ENCODE measurements around the gene CACNA1G.

The CACNA1G gene

DNA sequence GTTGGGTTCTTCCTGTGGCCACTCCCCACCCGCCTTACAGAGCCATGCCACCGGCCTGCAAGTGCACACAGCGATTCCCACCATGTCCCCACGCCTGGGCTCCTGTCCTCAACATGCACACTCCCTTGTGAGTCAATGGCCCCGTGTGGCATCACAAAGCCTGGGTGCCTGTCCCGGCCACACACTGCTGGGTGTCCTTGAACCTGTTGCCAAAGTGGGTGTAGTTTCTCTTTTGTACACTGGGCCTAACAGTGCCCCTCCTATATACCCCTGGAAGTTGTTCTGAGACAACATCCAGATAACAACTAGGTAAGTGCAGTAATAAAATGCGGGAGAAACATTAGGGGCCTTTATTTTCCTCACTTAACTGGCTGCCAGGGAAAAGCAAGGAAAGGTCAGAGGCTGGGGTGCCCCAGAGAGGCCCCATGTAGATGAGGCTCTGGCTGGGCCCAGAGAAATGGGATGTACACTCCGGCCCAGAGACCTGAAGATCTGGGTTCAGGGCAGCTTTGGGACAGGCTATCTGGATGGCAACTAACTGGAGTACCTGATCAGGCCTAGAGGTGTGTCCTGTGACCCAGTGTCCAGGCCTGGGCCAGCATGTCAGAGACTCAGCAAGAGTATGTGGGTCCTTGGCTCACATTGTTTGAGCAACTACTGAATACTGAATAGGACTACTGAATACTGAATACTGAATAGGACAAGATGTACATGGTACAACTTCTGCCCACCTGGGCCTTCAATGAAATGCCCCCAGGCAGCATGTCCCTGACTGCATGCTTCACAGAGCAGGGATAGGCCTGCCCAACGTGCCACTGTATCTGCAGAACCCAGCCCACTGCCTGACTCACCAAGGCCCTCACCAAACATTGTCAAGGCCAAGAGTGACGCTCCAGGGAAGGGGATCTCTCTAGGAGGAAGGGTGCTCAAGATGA lies 82.5 kb downstream of the CACNA1G start:
- no peak for DNase-seq (ENCODE audit: extremely low read depth in 1 of 2, low read depth in 1 of 2)

DNA sequence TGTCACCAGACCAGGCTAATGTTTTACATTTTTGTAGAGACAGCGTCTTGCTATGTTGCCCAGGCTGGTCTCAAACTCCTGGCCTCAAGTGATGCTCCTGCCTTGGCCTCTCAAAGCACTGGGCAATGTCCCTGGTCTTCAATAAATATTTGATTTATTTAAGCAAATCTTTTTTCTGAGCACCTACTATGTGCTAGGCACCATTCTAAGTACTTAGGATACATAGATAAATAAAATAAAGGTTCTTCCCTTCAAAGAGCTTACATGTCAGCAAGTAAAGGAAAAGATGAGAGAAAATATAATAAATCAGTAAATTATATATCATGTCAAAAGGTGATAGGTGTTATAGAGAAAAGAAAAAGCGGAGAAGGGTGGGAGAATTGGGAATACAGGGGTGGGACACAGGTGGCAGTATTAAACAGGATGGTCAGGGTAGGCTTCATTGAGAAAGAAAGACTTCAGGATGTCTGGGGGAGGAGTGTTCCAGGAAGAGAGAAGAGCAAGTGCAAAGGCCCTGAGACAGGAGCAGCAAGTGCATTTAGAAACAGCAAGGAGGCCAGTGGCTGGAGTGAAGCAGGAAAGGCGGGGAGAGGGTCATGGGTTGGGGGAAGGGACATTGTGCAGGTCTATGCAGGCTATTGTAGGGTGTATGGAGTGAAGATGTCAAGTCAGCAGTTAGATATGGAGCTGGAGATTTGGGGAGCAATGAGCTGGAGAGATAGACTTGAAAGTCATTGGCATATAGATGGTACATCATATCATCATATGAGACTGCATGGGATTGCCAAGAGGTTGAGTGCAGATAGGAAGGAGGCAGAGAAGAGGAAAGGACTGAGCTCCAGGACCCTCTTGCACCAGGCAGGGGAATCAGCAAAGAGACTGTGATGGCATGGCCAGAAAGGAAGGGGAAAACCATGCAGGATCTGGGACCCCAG lies 85.5 kb downstream of the CACNA1G start:
- no peak for DNase-seq (ENCODE audit: extremely low read depth in 1 of 2, low read depth in 1 of 2)

DNA sequence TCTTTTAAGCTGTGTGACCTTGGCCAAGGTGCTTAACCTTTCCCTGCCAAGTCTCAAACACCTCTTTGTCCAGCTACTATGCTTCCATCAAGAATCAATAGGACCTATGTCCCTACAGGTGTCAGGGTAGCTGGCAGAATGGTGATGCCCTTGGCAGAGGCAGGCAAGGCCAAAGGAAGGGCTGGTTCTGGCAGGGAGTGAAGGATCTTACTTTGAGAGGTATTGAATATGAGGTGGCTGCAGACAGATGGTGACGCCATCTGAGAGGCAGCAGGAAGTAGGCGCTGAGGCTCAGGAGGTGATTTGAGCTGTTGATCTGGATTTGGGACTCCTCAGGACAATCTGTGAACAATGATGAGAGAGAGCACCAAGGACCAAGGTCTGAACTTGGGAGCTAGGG lies 86.7 kb downstream of the CACNA1G start:
- no peak for DNase-seq (ENCODE audit: extremely low read depth in 1 of 2, low read depth in 1 of 2)

DNA sequence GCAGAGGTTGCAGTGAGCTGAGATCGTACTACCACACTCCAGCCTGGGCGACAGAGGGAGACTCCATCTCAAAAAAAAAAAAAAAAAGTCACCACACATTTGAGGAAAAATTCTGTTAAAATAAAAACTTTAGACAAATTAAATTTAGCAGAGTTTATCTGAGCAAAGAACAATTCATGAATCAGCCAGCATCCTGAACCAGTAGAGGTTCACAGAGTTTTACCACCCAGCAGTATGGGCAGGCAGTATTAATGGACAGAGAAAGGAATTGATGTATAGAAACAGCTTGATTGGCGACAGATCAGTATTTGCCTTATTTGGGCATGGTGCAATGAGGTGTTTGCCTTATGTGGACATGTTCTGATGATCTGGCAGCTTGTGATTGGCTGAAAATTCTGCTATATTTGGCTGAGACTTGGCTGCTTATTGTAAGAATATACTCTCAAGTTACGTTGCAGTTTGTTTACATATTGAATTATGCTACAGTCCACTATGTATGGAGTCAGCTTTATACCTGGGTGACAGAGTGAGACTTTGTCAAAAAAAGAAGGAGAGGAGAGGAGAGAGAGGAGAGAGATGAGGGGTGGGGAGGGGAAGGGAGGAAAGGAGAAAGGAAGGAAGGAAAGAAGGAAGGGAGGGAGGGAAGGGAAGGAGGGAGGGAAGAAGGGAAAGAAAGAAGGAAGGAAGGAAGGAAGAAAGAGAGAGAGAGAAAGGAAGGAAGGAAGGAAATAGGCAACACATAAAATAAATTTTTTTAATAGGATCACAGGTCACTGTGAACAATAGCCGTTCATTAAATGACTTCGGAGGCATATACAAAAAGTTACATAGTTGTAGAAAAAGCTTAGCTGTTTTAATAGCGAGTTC lies 88.8 kb downstream of the CACNA1G start:
- no peak for DNase-seq (ENCODE audit: extremely low read depth in 1 of 2, low read depth in 1 of 2)

DNA sequence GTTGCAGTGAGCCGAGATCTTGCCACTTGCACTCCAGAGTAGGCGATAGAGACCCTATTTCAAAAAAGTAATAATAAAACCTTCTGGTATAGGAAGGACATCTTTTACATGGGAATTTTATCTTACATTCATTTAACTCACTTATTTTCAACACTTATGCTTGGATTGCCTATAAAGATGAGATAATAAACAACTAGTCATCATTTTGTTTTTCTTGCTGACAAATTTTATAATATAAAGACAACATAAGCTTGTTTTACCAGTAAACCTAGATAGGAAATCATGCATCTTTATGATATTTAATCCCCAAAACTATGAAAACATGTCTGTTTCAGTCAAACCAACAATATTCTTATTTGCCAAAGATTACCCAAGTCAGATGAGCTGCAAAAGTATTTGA lies 91.1 kb downstream of the CACNA1G start:
- no peak for DNase-seq (ENCODE audit: extremely low read depth in 1 of 2, low read depth in 1 of 2)

DNA sequence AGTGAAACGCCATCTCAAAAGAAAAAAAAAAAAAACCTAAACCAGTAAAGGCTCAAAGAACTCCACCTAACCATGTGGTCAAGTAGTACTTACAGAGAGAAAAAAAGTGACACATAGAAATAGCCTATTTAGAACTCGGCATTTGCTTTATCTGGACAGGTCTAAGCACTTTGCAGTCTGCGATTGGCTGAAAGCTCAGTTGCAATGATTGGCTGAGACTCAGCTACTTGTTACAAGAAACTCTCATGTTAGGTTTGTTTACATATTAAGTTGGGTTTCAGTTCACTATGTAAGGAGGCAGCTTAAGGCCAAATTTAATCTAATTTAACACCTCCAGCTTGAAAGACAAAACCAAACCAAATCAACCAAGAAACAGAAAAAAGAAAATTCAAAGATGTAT lies 93.2 kb downstream of the CACNA1G start:
- DNase-seq (ENCODE audit: extremely low read depth in 1 of 2, low read depth in 1 of 2): no peak

DNA sequence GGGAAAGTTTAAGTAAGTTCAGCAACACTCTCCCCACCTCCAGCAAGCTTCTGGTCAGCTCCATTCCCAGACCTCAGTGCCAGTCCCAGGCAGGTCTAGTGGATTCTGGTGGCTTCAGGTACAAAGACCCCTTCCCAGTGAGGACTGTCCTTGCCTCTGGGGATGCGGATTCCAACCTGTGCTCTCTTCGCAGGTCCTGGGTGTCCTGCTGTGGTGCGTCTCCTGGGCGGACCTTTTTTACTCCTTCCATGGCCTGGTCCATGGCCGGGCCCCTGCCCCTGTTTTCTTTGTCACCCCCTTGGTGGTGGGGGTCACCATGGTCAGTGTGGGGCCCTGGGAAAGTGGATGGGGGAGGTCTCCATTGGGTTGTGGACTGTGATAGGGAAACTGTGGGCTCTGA lies 96.0 kb downstream of the CACNA1G start:
- DNase-seq (ENCODE audit: extremely low read depth in 1 of 2, low read depth in 1 of 2): no peak

DNA sequence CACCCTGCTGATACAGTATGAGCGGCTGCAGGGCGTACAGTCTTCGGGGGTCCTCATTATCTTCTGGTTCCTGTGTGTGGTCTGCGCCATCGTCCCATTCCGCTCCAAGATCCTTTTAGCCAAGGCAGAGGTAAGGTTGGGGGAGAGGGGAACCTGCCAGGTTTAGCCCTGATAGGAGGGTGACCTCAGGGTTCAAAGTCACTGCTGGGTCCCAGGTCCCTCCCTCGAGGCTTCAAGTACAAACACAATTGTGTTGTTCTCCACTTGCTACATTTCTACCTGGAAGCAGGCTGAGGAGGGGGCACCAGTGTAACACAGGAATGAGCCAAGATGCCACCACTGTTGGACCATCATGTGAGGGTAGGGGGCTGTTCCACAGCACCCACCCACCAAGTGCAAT lies 96.5 kb downstream of the CACNA1G start:
- DNase-seq (ENCODE audit: extremely low read depth in 1 of 2, low read depth in 1 of 2): no peak

DNA sequence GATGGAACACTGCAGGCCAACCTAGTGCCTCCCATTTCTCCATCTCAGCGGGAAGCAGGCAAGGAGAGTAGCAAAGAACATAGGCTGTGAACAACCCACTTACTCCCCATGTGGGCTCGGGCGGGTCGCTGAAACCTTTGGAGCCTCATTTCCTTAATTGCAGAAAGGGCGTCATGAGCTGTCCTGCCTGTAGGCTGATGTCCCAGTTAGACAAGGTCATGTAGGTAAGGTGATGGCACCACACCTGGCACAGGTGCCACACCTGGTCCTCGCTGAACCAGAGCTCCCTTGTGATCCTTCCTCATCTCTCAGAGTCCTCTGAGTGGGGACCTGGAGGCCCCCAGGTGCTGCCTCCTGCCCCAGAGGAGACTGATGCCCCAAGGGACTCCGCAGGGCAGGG lies 97.1 kb downstream of the CACNA1G start:
- no peak for DNase-seq (ENCODE audit: extremely low read depth in 1 of 2, low read depth in 1 of 2)

DNA sequence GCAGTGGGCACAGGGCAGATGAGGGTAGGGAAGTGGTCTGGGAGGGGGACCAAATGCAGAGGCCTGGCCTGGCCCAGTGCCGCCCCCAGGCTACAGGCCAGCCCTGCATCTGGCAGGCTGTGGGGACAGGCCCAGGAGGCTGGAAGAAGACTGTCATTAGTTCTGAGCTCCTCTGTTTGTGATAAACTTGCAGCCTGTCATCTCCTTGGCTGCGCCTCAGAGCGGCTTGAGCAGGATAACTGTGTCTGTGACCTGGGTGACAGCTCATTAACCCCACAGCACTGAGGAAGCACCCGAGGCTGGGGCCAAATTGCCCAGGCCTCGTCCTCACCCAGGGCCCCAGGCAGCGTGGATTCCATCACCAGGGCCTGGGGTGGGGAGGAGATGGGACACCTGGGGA lies 98.1 kb downstream of the CACNA1G start:
- no peak for DNase-seq (ENCODE audit: extremely low read depth in 1 of 2, low read depth in 1 of 2)

DNA sequence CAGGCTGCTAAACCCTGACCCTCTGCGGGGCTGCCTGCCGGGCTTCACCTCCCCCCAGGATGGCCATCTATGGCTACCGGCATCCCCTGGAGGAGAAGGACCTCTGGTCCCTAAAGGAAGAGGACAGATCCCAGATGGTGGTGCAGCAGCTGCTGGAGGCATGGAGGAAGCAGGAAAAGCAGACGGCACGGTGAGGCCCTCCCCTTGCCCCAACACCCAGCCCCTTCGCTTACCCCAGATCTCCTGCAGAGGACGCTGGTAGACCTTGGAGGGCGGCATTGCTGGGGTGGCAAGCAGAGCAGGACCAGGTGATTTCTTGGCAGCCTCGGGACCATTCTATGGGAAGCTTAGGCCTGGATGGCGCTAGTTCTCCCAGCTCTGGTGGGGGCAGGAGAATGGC lies 98.7 kb downstream of the CACNA1G start:
- no peak for DNase-seq (ENCODE audit: extremely low read depth in 1 of 2, low read depth in 1 of 2)

DNA sequence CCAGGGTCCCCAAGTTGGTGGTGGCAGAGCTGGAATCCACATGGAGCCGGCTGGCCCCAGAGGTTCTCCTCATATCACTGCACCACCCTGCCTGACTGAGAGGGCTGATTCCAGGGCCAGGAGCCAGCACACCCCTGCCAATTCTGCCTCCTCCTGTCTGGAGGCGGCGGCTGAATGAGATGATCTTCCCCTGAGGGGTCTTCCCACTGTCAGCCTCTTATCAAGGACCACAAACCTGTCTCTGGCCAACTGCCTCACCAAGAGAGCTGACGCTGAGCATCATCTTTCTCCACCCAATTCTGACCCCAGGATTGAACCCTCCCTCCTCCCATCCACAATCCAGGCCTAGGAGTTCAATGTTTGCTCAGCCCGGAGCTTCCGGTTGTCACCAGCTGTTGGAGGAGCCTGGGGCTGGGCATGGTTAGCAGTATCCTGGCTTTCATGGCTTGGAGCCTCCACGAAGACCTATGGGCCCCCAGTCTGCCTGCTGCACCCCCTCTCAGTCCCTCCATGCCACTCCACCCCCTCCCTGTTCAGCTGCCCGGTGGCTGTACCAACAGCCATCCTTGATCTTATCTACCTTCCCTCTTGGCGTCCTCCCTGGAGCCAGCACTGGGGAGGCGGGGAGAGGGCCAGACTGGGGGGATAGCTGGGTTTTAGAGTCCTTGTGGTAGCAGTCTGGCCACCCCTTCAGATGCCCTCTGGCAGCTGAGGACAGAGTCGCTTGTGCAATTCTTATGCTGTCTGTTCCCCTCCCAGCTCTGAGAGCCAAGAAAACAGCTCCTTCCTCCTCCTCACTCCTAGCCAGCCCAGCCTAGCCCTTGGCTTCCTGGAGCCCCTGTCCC lies 99.7 kb downstream of the CACNA1G start:
- no peak for DNase-seq (ENCODE audit: extremely low read depth in 1 of 2, low read depth in 1 of 2)

DNA sequence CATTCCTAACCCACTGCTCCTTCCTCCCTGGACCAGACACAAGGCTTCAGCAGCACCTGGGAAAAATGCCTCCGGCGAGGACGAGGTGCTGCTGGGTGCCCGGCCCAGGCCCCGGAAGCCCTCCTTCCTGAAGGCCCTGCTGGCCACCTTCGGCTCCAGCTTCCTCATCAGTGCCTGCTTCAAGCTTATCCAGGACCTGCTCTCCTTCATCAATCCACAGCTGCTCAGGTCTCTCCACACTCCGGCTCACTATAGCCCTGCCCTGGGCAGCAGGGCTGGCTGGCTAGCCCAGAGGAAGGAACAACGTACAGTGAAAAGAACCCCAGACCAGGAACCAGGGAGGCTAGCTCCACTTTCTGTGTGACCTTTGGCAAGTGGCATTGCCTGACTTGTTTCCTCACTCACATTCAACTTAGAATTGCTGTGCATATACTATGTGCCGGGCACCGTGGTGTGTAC lies 100.4 kb downstream of the CACNA1G start:
- no peak for DNase-seq (ENCODE audit: extremely low read depth in 1 of 2, low read depth in 1 of 2)

DNA sequence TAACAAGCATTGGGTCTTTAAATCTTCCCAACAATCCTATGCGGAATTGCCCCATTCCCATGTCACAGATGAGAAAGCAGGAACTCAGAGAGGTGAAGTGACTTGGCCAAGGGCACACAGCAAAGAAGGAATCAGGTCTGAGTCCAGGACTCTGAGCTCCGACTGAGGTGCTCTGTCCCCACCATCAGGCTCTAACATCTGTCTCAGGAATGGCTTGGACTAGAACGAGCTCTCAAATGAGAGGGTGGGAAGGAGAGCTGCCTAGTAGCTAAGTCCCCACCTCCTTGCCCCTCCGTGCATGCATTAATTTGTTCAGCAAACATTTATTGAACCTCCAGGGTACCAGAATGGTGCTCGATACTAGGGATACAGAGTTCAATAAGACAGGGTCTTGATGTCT lies 100.8 kb downstream of the CACNA1G start:
- no peak for DNase-seq (ENCODE audit: extremely low read depth in 1 of 2, low read depth in 1 of 2)

DNA sequence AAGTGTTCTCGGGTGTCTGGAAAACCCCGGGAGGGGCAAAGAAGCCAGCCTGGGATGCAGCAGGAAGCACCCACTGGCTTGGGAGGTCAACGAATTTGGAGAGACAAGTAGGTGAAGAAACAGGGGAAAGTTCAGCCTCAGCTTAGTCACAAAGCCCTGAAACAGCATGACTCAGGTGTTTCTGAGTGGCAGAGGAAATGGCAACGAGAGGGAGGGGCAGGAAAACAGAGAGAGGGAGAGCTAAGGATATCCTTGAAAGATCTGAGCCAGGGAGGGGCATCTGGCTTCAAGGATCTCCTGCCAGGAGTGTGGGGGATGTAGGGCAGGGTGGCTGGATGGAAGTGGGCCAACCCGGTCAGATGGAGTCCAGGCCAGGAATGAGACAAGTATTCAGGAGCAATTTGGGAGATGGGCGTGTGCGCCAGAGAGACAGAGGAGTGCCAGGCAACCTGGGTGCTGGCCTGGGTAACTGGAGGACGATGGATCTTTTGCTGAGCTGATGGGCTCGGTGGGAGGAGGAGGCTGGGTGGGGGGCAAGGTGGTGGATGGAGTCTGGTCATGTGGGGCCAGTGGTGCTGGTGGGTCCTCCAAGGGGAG lies 101.4 kb downstream of the CACNA1G start:
- DNase-seq (ENCODE audit: extremely low read depth in 1 of 2, low read depth in 1 of 2): no peak

DNA sequence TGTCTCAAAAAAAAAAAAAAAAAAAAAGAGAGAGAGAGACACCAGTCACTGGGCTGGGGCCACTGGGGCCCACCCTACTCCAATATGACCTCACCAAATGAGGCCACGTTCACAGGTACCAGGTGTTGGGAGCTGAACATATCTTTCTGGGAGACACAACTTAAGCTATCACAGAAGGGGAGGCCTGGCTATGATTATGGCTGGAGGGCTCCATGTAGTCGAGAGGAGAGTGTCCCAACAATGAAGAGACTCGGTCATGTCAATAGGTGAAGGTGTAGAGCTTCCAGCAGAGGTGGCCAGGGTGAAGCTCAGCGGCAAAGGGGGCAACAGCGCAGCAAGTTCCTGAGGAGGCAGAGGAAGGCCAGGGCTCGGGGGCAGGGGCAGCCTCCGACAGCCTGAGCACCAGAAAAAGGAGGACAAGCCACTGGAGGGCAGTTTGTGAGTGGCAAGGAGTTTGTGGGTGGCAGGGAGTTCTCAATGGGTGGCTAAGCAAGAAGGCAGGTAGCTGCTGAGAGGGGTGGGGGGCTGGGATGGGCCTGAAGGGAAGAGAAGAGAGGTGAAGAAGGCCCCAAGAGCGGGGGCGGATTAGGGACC lies 102.2 kb downstream of the CACNA1G start:
- DNase-seq (ENCODE audit: extremely low read depth in 1 of 2, low read depth in 1 of 2): no peak

DNA sequence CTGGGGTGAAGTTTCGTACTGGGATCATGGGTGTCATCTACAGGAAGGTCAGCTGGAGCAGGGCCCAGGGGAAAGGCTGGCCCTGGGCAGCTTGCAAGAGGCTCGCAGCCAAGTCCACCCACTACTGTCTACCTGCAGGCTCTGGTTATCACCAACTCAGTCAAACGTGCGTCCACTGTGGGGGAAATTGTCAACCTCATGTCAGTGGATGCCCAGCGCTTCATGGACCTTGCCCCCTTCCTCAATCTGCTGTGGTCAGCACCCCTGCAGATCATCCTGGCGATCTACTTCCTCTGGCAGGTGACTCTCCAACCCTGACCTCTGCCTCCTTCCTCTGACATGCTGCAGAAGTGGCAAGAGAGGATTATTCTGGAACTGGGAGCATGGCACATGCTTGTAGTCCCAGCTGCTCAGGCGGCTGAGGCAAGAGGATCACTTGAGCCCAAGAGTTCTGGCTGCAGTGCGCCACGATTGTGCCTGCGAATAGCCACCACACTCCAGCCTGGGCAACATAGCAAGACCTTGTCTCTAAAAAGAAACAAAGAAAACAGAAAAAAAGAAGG lies 103.4 kb downstream of the CACNA1G start:
- DNase-seq (ENCODE audit: extremely low read depth in 1 of 2, low read depth in 1 of 2): no peak

DNA sequence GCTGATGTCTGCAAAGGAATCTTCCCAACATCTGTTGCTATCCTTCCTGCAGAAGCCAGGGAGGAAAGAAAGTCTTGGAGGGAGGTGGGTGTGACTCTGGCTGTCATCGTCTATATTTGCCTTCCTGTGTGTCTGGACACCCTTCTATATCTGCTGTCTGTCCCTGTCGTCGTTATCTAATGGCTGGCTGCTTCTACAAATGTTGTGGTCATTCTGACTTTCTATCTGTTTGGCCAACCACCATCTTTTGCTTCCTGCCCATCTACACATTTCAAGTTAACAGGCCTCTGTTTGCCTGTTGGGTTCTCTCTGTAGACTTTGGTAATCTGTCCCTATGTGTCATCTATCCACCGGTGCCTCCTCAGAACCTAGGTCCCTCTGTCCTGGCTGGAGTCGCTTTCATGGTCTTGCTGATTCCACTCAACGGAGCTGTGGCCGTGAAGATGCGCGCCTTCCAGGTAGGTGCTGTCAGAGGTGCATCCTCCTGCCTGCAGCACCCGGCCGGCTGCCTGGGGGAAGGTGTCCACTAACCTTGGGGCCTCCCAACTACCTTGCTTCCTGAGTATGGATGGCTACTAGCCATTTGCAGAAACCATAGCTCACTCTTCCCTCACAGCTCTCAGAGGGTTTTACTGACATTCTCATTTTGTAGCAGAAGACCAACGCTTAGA lies 104.4 kb downstream of the CACNA1G start:
- DNase-seq (ENCODE audit: extremely low read depth in 1 of 2, low read depth in 1 of 2): no peak

Measured in activated CD8-positive, alpha-beta memory T cell treated with anti-CD3 and anti-CD28 coated beads for 1 hour (primary cell).